NCI-H774 (cell line): ENCODE data around the gene RWDD3.

ENCODE experiments used
- DNase-seq: peaks from one replicate; lab custom pipeline; 2025; lab: John Stamatoyannopoulos, UW

The RWDD3 gene

GRCh38 chr1:95230256-95230655 lies 3.8 kb upstream of the RWDD3 start:
- DNase-seq, result no peak

GRCh38 chr1:95230768-95231191 lies 3.2 kb upstream of the RWDD3 start:
- DNase-seq, result no peak

GRCh38 chr1:95232646-95233318 lies 1.2 kb upstream of the RWDD3 start:
- DNase-seq, result no peak

GRCh38 chr1:95233319-95233736 lies 682 bp upstream of the RWDD3 start:
- no peak for DNase-seq

- DNase-seq, result no peak
Measured at GRCh38 chr1:95236784-95237575, 3.0 kb downstream of the RWDD3 start.

GRCh38 chr1:95237981-95238703 lies 4.1 kb downstream of the RWDD3 start:
- DNase-seq, result no peak

- no peak for DNase-seq
Measured at GRCh38 chr1:95245029-95245428, 11.0 kb downstream of the RWDD3 start.

GRCh38 chr1:95246511-95246910 lies 12.5 kb downstream of the RWDD3 start:
- no peak for DNase-seq

- no peak for DNase-seq
Measured at GRCh38 chr1:95247607-95248006, 13.6 kb downstream of the RWDD3 start.

GRCh38 chr1:95249916-95250315 lies 15.9 kb downstream of the RWDD3 start:
- no peak for DNase-seq

- DNase-seq, result no peak
Measured at GRCh38 chr1:95252422-95252821, 18.4 kb downstream of the RWDD3 start.

GRCh38 chr1:95254959-95255358 lies 20.9 kb downstream of the RWDD3 start:
- DNase-seq, result no peak

GRCh38 chr1:95255826-95256225 lies 21.8 kb downstream of the RWDD3 start:
- DNase-seq, result no peak

GRCh38 chr1:95257758-95258157 lies 23.7 kb downstream of the RWDD3 start:
- DNase-seq, result no peak

- DNase-seq, result no peak
Measured at GRCh38 chr1:95259245-95259644, 25.2 kb downstream of the RWDD3 start.

GRCh38 chr1:95262913-95263312 lies 28.9 kb downstream of the RWDD3 start:
- DNase-seq, result no peak

GRCh38 chr1:95263450-95263849 lies 29.4 kb downstream of the RWDD3 start:
- no peak for DNase-seq

- no peak for DNase-seq
Measured at GRCh38 chr1:95265106-95265505, 31.1 kb downstream of the RWDD3 start.

GRCh38 chr1:95276429-95276828 lies 42.4 kb downstream of the RWDD3 start:
- DNase-seq, result no peak

- no peak for DNase-seq
Measured at GRCh38 chr1:95278173-95279006, 44.4 kb downstream of the RWDD3 start.

GRCh38 chr1:95281781-95282517 lies 47.9 kb downstream of the RWDD3 start:
- no peak for DNase-seq
